GM18505 (cell line): ENCODE data around the gene P2RX7.

Source experiments
- ATAC-seq: cut with Tn5 transposase; IDR thresholded peaks from one replicate; pipeline ENCODE4 v1.9.1; 2021; ENCODE audit not compliant: unreplicated experiment
- POLR2A ChIP-seq: IDR thresholded peaks from 4 replicates; pipeline ENCODE4 v1.6.1; 2011; ENCODE audit warnings: borderline replicate concordance; ENCODE audit not compliant: insufficient read depth, insufficient read length; ENCODE audit errors: extremely low read depth

P2RX7 gene

GRCh38 chr12:121115530-121115929 lies 17.1 kb upstream of the P2RX7 start:
- no peak for TF ChIP-seq POLR2A

GRCh38 chr12:121116318-121117225 lies 16.1 kb upstream of the P2RX7 start:
- no peak for TF ChIP-seq POLR2A
- ATAC-seq, result no peak

More at GRCh38 chr12:121115530-121115929, 17.1 kb upstream of the P2RX7 start:
- ATAC-seq, result no peak

- TF ChIP-seq POLR2A, result no peak
- ATAC-seq, result no peak
Observed at GRCh38 chr12:121117226-121117777, 15.4 kb upstream of the P2RX7 start.

GRCh38 chr12:121120323-121120722 lies 12.4 kb upstream of the P2RX7 start:
- ATAC-seq, result no peak
- TF ChIP-seq POLR2A, result no peak

- no peak for TF ChIP-seq POLR2A
- ATAC-seq, result no peak
Observed at GRCh38 chr12:121120989-121121755, 11.5 kb upstream of the P2RX7 start.

- TF ChIP-seq POLR2A, result no peak
- no peak for ATAC-seq
Observed at GRCh38 chr12:121121805-121122204, 10.9 kb upstream of the P2RX7 start.

- no peak for TF ChIP-seq POLR2A
- ATAC-seq, result no peak
Observed at GRCh38 chr12:121123488-121123887, 9.2 kb upstream of the P2RX7 start.

GRCh38 chr12:121124402-121125109 lies 8.1 kb upstream of the P2RX7 start:
- no peak for TF ChIP-seq POLR2A
- ATAC-seq, result no peak

GRCh38 chr12:121127501-121127900 lies 5.2 kb upstream of the P2RX7 start:
- no peak for TF ChIP-seq POLR2A
- no peak for ATAC-seq

GRCh38 chr12:121128908-121129810 lies 3.5 kb upstream of the P2RX7 start:
- TF ChIP-seq POLR2A, result peak; percentile 64
- peak; percentile 66 for ATAC-seq

GRCh38 chr12:121129811-121130147 lies 2.9 kb upstream of the P2RX7 start:
- TF ChIP-seq POLR2A, result no peak
- no peak for ATAC-seq

- no peak for TF ChIP-seq POLR2A
- no peak for ATAC-seq
Observed at GRCh38 chr12:121130866-121131373, 1.8 kb upstream of the P2RX7 start.
